Ishikawa (cell line): ENCODE measurements around the gene SORCS3.

Source experiments
- EP300 ChIP-seq: IDR thresholded peaks from 2 replicates; pipeline ENCODE4 v1.6.1; 2012; ENCODE audit warnings: borderline replicate concordance
- NFIC ChIP-seq: IDR thresholded peaks from 2 replicates; pipeline ENCODE4 v1.6.1; 2012
- YY1 ChIP-seq: IDR thresholded peaks from 2 replicates; pipeline ENCODE4 v1.6.1; 2012; ENCODE audit warnings: low read depth

DNA sequence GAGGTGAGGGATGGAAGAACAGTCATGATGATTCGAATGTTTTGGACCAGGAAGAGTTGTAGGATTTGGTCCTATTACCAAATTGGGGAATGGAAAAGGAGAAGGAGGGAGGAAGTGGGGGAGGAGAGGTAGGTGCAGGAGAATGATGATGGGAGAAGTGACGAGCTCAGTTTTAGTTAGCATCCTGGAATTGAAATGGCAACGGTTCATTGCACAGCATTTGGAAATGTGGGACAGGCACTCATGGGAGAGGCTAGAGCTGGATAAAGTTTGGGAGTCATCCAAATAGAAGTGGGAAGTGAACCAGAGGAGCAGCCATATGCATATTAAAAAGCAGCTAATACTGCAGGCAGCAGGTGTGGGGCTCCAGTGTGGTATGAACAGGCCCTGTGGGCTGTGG, 253.6 kb downstream of the SORCS3 start:
- TF ChIP-seq EP300 (no peak), YY1 (no peak), NFIC (no peak)
